ENCODE measurements around the gene PPARA. TPM values are rescaled to one million over a fixed set of nuclear protein-coding genes. Genes with fewer than 3 reads are reported as not detected.

PPARA gene
- total and polyA plus RNA-seq, 2 of the 4 experiments (the other 2 are of a cell fraction): 3.1 to 7.0 TPM

GRCh38 chr22:46129390-46130041, 20.8 kb upstream of the PPARA start:
- Histone ChIP-seq H3K4me1 (ENCODE audit: control insufficient read depth, insufficient read depth, low read length) (no peaks in the 10 kb centered on the region), H3K79me1 (ENCODE audit: low read depth in 1 of 2, low read length in 2 of 2) (no peaks in the 10 kb centered on the region), H2BK120ac (ENCODE audit: low read depth, low read length) (no peak overlapping the region), H3K27ac (ENCODE audit: insufficient read depth, low read length) (no peak overlapping the region), H2AK5ac (ENCODE audit: low read depth, low read length) (no peak overlapping the region), H3K23ac (ENCODE audit: low read depth, low read length) (no peak overlapping the region), H3K18ac (ENCODE audit: low read depth, low read length) (no peak overlapping the region), H2BK5ac (ENCODE audit: low read depth, low read length, poor library complexity, severe bottlenecking) (no peak overlapping the region), H3K36me3 (ENCODE audit: control insufficient read depth, insufficient read depth, low read length) (no peaks in the 10 kb centered on the region), H3K27me3 (ENCODE audit: control insufficient read depth, insufficient read depth, low read length) (no peaks in the 10 kb centered on the region; the same call in 1 of the 2 replicates), H4K5ac (ENCODE audit: low read depth, low read length) (no peak overlapping the region), H2AK9ac (replicated peaks; ENCODE audit: low read depth, low read length, poor library complexity) (no peak overlapping the region), H3K56ac (ENCODE audit: extremely low read depth, insufficient read depth, low read length) (no peak overlapping the region), H3K4me2 (ENCODE audit: low read depth, low read length) (no peak overlapping the region), H3K4me3 (ENCODE audit: insufficient read depth, low read depth, low read length) (no peak overlapping the region), H2BK20ac (ENCODE audit: low read depth, low read length) (no peak overlapping the region), H2BK15ac (ENCODE audit: low read depth, low read length) (no peak overlapping the region), H4K8ac (ENCODE audit: low read depth in 2 of 2, low read length in 2 of 2) (no peak overlapping the region), H3K9ac (ENCODE audit: low read depth, low read length) (no peak overlapping the region), H3K4ac (ENCODE audit: low read depth, low read length) (no peak overlapping the region), H3K14ac (replicated peaks; ENCODE audit: low read depth, low read length) (no peak overlapping the region), H4K20me1 (ENCODE audit: insufficient read depth, low read length) (no peaks in the 10 kb centered on the region), H3K9me1 (ENCODE audit: insufficient read depth, low read length) (no peaks in the 10 kb centered on the region; the same call in 1 of the 2 replicates), H2AFZ (replicated peaks; ENCODE audit: low read length, poor library complexity) (no peak overlapping the region), H4K91ac (ENCODE audit: insufficient read depth, low read depth, low read length) (no peak overlapping the region), H3K9me3 (ENCODE audit: control insufficient read depth, insufficient read depth, low read length) (no peaks in the 10 kb centered on the region)
- POLR2A ChIA-PET (ENCODE audit: unreplicated experiment): no interaction called here
- ATAC-seq (ENCODE audit: low read depth) (no peak), DNase-seq (no peak)
- TF ChIP-seq SMC3 (IDR thresholded peaks at IDR 0.05; ENCODE audit: low read depth, low read length): no peak
- TF ChIP-seq RAD21 (IDR thresholded peaks at IDR 0.05; ENCODE audit: low read length): no peak
- no peak for TF ChIP-seq RFX5 (IDR thresholded peaks at IDR 0.05; ENCODE audit: low read depth, low read length)
- no peak for TF ChIP-seq MAFK (IDR thresholded peaks at IDR 0.05; ENCODE audit: low read depth, low read length)
- TF ChIP-seq MXI1 (IDR thresholded peaks at IDR 0.05; ENCODE audit: borderline replicate concordance, low read depth, low read length): no peak
- TF ChIP-seq CTCF (conservative IDR thresholded peaks at IDR 0.05; ENCODE audit: low read depth, low read length): no peak
- no peak for TF ChIP-seq USF2 (IDR thresholded peaks at IDR 0.05; ENCODE audit: low read depth, low read length)
- TF ChIP-seq CEBPB (IDR thresholded peaks at IDR 0.05; ENCODE audit: low read depth, low read length): no peak
- no peak for TF ChIP-seq RCOR1 (IDR thresholded peaks at IDR 0.05; ENCODE audit: insufficient replicate concordance, low read length)
- TF ChIP-seq BHLHE40 (IDR thresholded peaks at IDR 0.05; ENCODE audit: low read depth, low read length): no peak
- TF ChIP-seq NFE2L2 (IDR thresholded peaks at IDR 0.05; ENCODE audit: low read depth, low read length): no peak
- no peak for TF ChIP-seq ELK1 (IDR thresholded peaks at IDR 0.05; ENCODE audit: borderline replicate concordance, low read depth, low read length)
- TF ChIP-seq POLR2A (IDR thresholded peaks at IDR 0.05; ENCODE audit: low read depth, low read length): no peak
- TF ChIP-seq MAZ (IDR thresholded peaks at IDR 0.05; ENCODE audit: borderline replicate concordance, low read depth, low read length): no peak
- no peak for TF ChIP-seq FOS (IDR thresholded peaks at IDR 0.05; ENCODE audit: low read depth, low read length)
- TF ChIP-seq CHD1 (IDR thresholded peaks at IDR 0.05; ENCODE audit: low read depth, low read length): no peak
- 59% methylated on average over 15 of the region's 26 CpGs; no CpG with 5 or more reads in 1 of the 2 experiments for WGBS, 2 experiments (ENCODE audit: extremely low coverage in 2 of 2, insufficient read length in 1 of 2)
- dilution Hi-C loops (cut with HindIII; ENCODE audit: low sequenced_read_pairs, unreplicated experiment) (no loop called here), intact Hi-C loops (cut with micrococcal nuclease) (no loop called here), in situ Hi-C loops (cut with MboI; ENCODE audit: low sequenced_read_pairs) (loop anchor here (25.0 kb wide), 1 partner anchor 408 kb away; the partner anchor contains the start of gene CELSR1)
- no TSS peak for BruUV-seq (replicated peaks)
- CTCF ChIA-PET: no interaction called here

Data from IMR-90 (cell line).